Measurements from ENCODE around the gene ARMH4.

DNA sequence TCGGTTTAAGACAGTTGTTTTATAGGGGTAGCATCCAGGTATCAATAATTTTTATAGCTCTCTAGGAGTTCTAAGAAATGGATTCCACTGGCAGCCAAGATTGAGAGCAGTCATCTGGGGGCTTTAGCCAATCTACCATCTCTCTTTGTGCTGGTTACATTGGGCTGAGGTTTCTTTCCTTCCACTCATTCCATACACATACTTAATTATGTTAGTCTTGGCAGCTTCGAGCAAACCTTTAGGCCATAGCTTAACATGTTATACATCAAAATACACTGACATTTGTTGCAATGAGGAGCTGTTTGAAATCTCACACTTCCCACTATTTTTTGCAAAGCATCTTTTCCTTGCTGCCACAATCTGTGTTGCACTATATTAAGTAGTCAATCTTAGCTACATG is 63.1 kb downstream of the ARMH4 start:
- TF ChIP-seq CTCF (IDR thresholded peaks at IDR 0.05; ENCODE audit: low read depth, low read length, poor library complexity, severe bottlenecking) (no peak), EZH2phosphoT487 (IDR thresholded peaks at IDR 0.05; ENCODE audit: borderline replicate concordance, low read length) (no peak)

Measured in DOHH2 (cell line).